ENCODE data around the gene SEMA5B.

The SEMA5B gene

GRCh38 chr3:123036352-123037014, 8.9 kb upstream of the SEMA5B start:
- Histone ChIP-seq H3K4me1 (ENCODE audit: control insufficient read depth, insufficient read depth, low read length) (no peaks in the 10 kb centered on the region), H3K36me3 (ENCODE audit: insufficient read depth, low read length) (no peaks in the 10 kb centered on the region), H3K27me3 (ENCODE audit: control insufficient read depth, insufficient read depth, low read length) (peaks cover 73% of the 10 kb centered on the region), H3K4me2 (ENCODE audit: low read length) (no peak overlapping the region), H3K9me3 (replicated peaks; ENCODE audit: low read length) (no peaks in the 10 kb centered on the region), H3K9ac (ENCODE audit: low read depth, low read length) (no peak overlapping the region), H3K4me3 (ENCODE audit: low read length) (no peak overlapping the region)

- H3K4me1 ChIP-seq (ENCODE audit: control insufficient read depth, insufficient read depth, low read length) = no peaks in the 10 kb centered on the region
- H3K9me3 ChIP-seq (replicated peaks; ENCODE audit: low read length) = no peaks in the 10 kb centered on the region
- no peak overlapping the region for H3K9ac ChIP-seq (ENCODE audit: low read depth, low read length)
- no peak overlapping the region for H3K4me2 ChIP-seq (ENCODE audit: low read length)
- H3K4me3 ChIP-seq (ENCODE audit: low read length) = no peak overlapping the region
- H3K27me3 ChIP-seq (ENCODE audit: control insufficient read depth, insufficient read depth, low read length) = peaks cover 75% of the 10 kb centered on the region
- no peaks in the 10 kb centered on the region for H3K36me3 ChIP-seq (ENCODE audit: insufficient read depth, low read length)
These were observed 7.4 kb upstream of the SEMA5B start for GRCh38 chr3:123034996-123035395.

- H3K4me1 ChIP-seq (ENCODE audit: control insufficient read depth, insufficient read depth, low read length) = no peaks in the 10 kb centered on the region
- no peaks in the 10 kb centered on the region for H3K9me3 ChIP-seq (replicated peaks; ENCODE audit: low read length)
- H3K9ac ChIP-seq (ENCODE audit: low read depth, low read length) = no peak overlapping the region
- no peak overlapping the region for H3K4me2 ChIP-seq (ENCODE audit: low read length)
- no peaks in the 10 kb centered on the region for H3K36me3 ChIP-seq (ENCODE audit: insufficient read depth, low read length)
- H3K27me3 ChIP-seq (ENCODE audit: control insufficient read depth, insufficient read depth, low read length) = peaks cover 75% of the 10 kb centered on the region
- no peak overlapping the region for H3K4me3 ChIP-seq (ENCODE audit: low read length)
These were observed 6.6 kb upstream of the SEMA5B start for GRCh38 chr3:123034120-123034519.

GRCh38 chr3:123032057-123032456, 4.5 kb upstream of the SEMA5B start:
- no peak overlapping the region for H3K9ac ChIP-seq (ENCODE audit: low read depth, low read length)
- no peaks in the 10 kb centered on the region for H3K36me3 ChIP-seq (ENCODE audit: insufficient read depth, low read length)
- H3K4me3 ChIP-seq (ENCODE audit: low read length) = no peak overlapping the region
- peaks cover 75% of the 10 kb centered on the region for H3K27me3 ChIP-seq (ENCODE audit: control insufficient read depth, insufficient read depth, low read length)
- H3K9me3 ChIP-seq (replicated peaks; ENCODE audit: low read length) = no peaks in the 10 kb centered on the region
- no peak overlapping the region for H3K4me2 ChIP-seq (ENCODE audit: low read length)
- H3K4me1 ChIP-seq (ENCODE audit: control insufficient read depth, insufficient read depth, low read length) = peaks cover 9% of the 10 kb centered on the region

- no peaks in the 10 kb centered on the region for H3K9me3 ChIP-seq (replicated peaks; ENCODE audit: low read length)
- no peak overlapping the region for H3K9ac ChIP-seq (ENCODE audit: low read depth, low read length)
- H3K36me3 ChIP-seq (ENCODE audit: insufficient read depth, low read length) = no peaks in the 10 kb centered on the region
- no peak overlapping the region for H3K4me2 ChIP-seq (ENCODE audit: low read length)
- H3K4me3 ChIP-seq (ENCODE audit: low read length) = no peak overlapping the region
- peaks cover 80% of the 10 kb centered on the region for H3K27me3 ChIP-seq (ENCODE audit: control insufficient read depth, insufficient read depth, low read length)
- peaks cover 16% of the 10 kb centered on the region for H3K4me1 ChIP-seq (ENCODE audit: control insufficient read depth, insufficient read depth, low read length)
These were observed 3.5 kb upstream of the SEMA5B start for GRCh38 chr3:123031051-123031450.

GRCh38 chr3:123028233-123028828, 768 bp upstream of the SEMA5B start:
- Histone ChIP-seq H3K9me3 (replicated peaks; ENCODE audit: low read length) (no peaks in the 10 kb centered on the region), H3K4me1 (ENCODE audit: control insufficient read depth, insufficient read depth, low read length) (peaks cover 16% of the 10 kb centered on the region), H3K36me3 (ENCODE audit: insufficient read depth, low read length) (no peaks in the 10 kb centered on the region), H3K27me3 (ENCODE audit: control insufficient read depth, insufficient read depth, low read length) (peaks cover 91% of the 10 kb centered on the region), H3K4me2 (ENCODE audit: low read length) (peak overlapping the region; percentile 87), H3K4me3 (ENCODE audit: low read length) (peak overlapping the region; percentile 66), H3K9ac (ENCODE audit: low read depth, low read length) (no peak overlapping the region)

GRCh38 chr3:123026565-123027291, 835 bp downstream of the SEMA5B start:
- no peaks in the 10 kb centered on the region for H3K36me3 ChIP-seq (ENCODE audit: insufficient read depth, low read length)
- peak overlapping the region; percentile 66 for H3K4me3 ChIP-seq (ENCODE audit: low read length)
- H3K9me3 ChIP-seq (replicated peaks; ENCODE audit: low read length) = no peaks in the 10 kb centered on the region
- H3K27me3 ChIP-seq (ENCODE audit: control insufficient read depth, insufficient read depth, low read length) = peaks cover 95% of the 10 kb centered on the region
- H3K4me2 ChIP-seq (ENCODE audit: low read length) = peak overlapping the region; percentile 87
- H3K4me1 ChIP-seq (ENCODE audit: control insufficient read depth, insufficient read depth, low read length) = peaks cover 16% of the 10 kb centered on the region
- no peak overlapping the region for H3K9ac ChIP-seq (ENCODE audit: low read depth, low read length)

GRCh38 chr3:123025642-123026521, 1.7 kb downstream of the SEMA5B start:
- no peaks in the 10 kb centered on the region for H3K36me3 ChIP-seq (ENCODE audit: insufficient read depth, low read length)
- no peaks in the 10 kb centered on the region for H3K9me3 ChIP-seq (replicated peaks; ENCODE audit: low read length)
- H3K4me1 ChIP-seq (ENCODE audit: control insufficient read depth, insufficient read depth, low read length) = peaks cover 16% of the 10 kb centered on the region
- no peak overlapping the region for H3K9ac ChIP-seq (ENCODE audit: low read depth, low read length)
- H3K4me3 ChIP-seq (ENCODE audit: low read length) = no peak overlapping the region
- H3K4me2 ChIP-seq (ENCODE audit: low read length) = peak overlapping the region; percentile 87
- peaks cover 95% of the 10 kb centered on the region for H3K27me3 ChIP-seq (ENCODE audit: control insufficient read depth, insufficient read depth, low read length)

GRCh38 chr3:123024056-123024455, 3.5 kb downstream of the SEMA5B start:
- Histone ChIP-seq H3K4me1 (ENCODE audit: control insufficient read depth, insufficient read depth, low read length) (peaks cover 16% of the 10 kb centered on the region), H3K27me3 (ENCODE audit: control insufficient read depth, insufficient read depth, low read length) (peaks cover 94% of the 10 kb centered on the region)

GRCh38 chr3:123021996-123022510, 5.5 kb downstream of the SEMA5B start:
- no peak overlapping the region for H3K4me2 ChIP-seq (ENCODE audit: low read length)
- H3K4me1 ChIP-seq (ENCODE audit: control insufficient read depth, insufficient read depth, low read length) = peaks cover 6% of the 10 kb centered on the region
- H3K27me3 ChIP-seq (ENCODE audit: control insufficient read depth, insufficient read depth, low read length) = peaks cover 91% of the 10 kb centered on the region
- H3K9ac ChIP-seq (ENCODE audit: low read depth, low read length) = no peak overlapping the region
- no peak overlapping the region for H3K4me3 ChIP-seq (ENCODE audit: low read length)
- no peaks in the 10 kb centered on the region for H3K9me3 ChIP-seq (replicated peaks; ENCODE audit: low read length)
- H3K36me3 ChIP-seq (ENCODE audit: insufficient read depth, low read length) = no peaks in the 10 kb centered on the region

More at GRCh38 chr3:123024056-123024455, 3.5 kb downstream of the SEMA5B start:
- Histone ChIP-seq H3K4me3 (ENCODE audit: low read length) (no peak overlapping the region), H3K4me2 (ENCODE audit: low read length) (no peak overlapping the region), H3K9ac (ENCODE audit: low read depth, low read length) (no peak overlapping the region), H3K36me3 (ENCODE audit: insufficient read depth, low read length) (no peaks in the 10 kb centered on the region), H3K9me3 (replicated peaks; ENCODE audit: low read length) (no peaks in the 10 kb centered on the region)

GRCh38 chr3:123021388-123021787, 6.2 kb downstream of the SEMA5B start:
- Histone ChIP-seq H3K27me3 (ENCODE audit: control insufficient read depth, insufficient read depth, low read length) (peaks cover 87% of the 10 kb centered on the region), H3K9ac (ENCODE audit: low read depth, low read length) (no peak overlapping the region), H3K9me3 (replicated peaks; ENCODE audit: low read length) (no peaks in the 10 kb centered on the region), H3K4me1 (ENCODE audit: control insufficient read depth, insufficient read depth, low read length) (no peaks in the 10 kb centered on the region), H3K4me3 (ENCODE audit: low read length) (no peak overlapping the region), H3K36me3 (ENCODE audit: insufficient read depth, low read length) (no peaks in the 10 kb centered on the region), H3K4me2 (ENCODE audit: low read length) (no peak overlapping the region)
